Left ventricle myocardium superior (tissue), 1 donor: Measurements from ENCODE around the gene BCR. TPM values are rescaled to one million over a fixed set of nuclear protein-coding genes. Genes with fewer than 3 reads are reported as not detected.

Source experiments
- ATAC-seq: fragments of 200-7000 bp; cut with Tn5 transposase; one replicate; pipeline ENCODE4 v1.9.1; 2020; ENCODE audit warnings: mild to moderate bottlenecking, moderate library complexity
- DNase-seq: peaks from one replicate; pipeline ENCODE4 v3.0.0-alpha.2; 2020
- intact Hi-C: fragments of 100-400 bp; cut with micrococcal nuclease; formaldehyde crosslinking; loops from one replicate; pipeline ENCODE4 v1.11.0; 2022
- total RNA-seq: library from RNA; stranded (reverse); fragmentation: NEBNext Ultra II Directional; extraction: Animal tissue kit (Norgen Biotek cat#: 25700); gene quantifications from one replicate; pipeline ENCODE4 v1.2.1, GENCODE V29; 2021
- donor health status: DM: no; HTN: yes; CAD: no; lungs with severe emphysema.

Gene BCR
- total RNA-seq, 1 donor from 2014 or later, result 25.0 TPM

DNA sequence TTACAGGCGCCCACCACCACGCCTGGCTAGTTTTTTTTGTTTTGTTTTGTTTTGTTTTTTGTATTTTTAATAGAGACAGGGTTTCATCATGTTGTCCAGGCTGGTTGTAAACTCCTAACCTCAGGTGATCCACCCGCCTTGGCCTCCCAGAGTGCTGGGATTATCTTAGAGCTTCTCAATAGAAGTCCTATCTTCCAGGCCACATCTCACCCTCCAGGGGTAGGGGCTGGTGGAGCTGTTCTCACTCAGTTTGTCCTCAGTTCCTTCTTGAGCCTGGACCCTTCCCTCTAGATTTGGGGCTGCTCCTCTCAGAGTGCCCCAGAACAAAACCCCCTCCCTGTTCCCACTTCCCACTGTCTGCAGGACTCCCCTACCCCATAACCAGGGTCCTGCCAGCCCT lies 31.3 kb downstream of the BCR start:
- intact Hi-C loops, result no loop called here
- no peak for ATAC-seq
- DNase-seq, result no peak

DNA sequence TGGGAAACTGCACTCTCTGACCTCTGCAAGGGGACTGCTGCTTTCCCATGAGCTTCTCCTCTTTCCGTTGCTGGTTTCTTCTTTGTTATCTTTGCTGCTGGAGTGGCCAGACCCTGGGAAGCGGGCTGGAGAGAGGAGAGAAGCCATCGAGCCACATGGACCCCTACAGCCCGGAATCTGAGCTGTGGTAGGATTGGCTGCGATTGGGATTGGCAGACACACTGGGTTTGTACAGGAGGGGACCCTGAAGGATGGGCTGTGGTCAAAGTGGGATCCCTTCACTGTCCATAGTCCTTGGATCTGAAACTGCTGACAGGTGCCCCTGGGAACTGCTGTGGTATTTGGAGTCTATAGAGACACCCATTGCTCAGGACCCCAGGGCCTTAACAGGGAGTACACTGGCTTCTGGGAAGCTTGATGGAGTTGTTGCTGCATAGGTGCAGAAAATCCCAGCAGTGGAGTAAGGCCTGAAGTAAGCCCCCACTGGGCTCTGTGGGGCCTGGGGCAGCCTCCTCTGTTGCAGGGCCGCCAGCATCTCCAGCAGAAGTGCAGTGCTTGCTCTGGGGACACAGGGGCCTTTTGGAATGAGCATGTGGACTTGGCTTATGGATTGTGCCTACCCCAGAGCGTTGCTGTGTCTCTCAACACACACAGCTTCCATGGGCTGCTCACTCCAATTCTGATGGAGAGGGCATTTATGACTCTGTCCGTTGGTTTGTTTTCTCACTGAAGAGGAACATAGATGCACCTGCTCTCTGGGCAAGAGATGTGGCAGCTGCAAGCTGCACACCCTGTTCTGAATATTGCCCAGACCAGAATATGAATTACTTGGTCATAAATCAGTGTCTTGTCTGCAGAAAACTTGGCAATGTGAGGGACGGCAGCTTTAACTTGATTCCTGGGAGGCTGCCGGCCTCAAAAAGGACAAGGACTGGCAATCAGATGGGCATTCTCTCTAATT lies 32.0 kb downstream of the BCR start:
- no peak for ATAC-seq
- intact Hi-C loops, result no loop called here
- no peak for DNase-seq

DNA sequence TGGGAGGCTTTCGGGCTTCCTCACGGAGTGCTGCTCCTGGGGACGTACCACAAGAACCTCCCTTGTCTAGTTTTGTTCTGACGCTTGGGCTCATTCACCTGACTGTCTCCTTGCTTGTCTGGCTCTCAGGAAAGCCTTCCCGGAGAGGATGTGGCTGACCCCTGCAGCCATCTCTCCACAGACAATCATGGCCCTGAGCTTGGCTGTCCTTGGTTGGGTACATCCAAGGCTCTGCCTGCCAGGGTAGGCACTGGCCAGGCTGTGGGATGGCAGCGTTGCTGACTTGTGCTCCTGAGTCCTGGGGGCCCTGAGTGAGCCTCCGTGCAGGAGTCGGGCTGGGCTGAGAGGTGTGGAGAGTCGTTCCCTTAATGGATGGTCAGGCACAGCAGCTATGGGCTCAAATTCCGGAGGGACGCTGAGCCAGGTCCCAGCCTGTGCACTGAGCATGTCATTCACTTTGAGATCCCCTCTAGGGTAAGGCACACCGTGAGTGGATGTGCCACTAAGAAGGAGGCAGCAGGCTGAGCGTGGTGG lies 32.8 kb downstream of the BCR start:
- ATAC-seq (no peak), DNase-seq (no peak)
- intact Hi-C loops, result no loop called here

DNA sequence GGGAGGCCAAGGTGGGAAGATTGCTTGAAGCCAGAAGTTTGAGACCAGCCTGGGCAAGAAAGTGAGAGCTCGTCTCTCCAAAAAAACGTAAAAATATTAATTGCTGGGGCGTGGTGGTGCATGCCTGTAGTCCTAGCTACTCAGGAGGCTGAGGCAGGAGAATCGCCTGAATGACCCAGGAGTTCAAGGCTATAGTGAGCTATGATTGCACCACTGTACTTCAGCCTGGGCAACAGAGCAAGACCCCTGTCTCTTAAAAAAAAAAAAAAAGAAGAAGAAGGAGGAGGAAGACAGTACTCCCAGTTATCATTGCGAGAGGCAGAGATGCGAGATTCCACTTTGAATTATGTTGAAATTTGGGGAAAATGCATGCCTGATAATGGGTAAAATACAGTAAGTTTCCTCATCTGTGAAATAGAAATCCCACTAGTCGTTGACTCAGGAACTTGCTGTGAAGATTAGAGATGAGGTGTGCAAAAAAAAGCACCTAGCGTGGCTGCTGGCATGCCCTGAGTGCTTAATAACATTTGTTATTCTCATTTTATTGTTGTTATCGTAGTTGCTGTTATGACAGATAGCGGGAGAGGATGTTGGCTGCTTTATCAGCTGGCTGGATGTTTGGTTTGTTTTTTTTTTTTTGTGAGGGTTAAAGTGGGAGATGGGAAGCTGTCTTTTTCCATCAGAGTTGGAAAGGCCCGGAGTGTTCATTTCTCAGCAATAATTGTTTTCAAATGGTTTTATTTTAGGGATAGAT lies 33.4 kb downstream of the BCR start:
- intact Hi-C loops, result no loop called here
- DNase-seq (no peak), ATAC-seq (no peak)

DNA sequence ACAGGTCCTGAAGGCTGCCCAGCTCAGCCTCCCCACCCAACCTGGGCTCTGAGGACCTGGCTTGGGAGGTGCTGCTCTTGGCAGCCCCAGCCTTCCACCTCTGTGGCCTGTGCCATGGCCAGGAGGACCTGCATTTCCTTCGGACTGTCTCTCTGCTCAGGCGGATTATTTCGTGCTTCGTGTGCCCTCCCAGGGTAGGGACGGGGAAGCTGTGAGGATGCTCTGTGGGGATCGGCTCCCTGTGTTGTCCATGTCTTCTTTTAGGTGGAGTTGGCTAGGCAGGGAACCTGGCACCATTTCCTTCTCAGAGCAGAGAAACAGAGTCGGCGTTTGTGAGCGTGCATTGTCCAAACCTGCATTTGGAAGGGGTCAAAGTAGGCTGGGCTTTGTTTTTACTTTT lies 34.1 kb downstream of the BCR start:
- DNase-seq (no peak), ATAC-seq (no peak)
- intact Hi-C loops, result no loop called here

DNA sequence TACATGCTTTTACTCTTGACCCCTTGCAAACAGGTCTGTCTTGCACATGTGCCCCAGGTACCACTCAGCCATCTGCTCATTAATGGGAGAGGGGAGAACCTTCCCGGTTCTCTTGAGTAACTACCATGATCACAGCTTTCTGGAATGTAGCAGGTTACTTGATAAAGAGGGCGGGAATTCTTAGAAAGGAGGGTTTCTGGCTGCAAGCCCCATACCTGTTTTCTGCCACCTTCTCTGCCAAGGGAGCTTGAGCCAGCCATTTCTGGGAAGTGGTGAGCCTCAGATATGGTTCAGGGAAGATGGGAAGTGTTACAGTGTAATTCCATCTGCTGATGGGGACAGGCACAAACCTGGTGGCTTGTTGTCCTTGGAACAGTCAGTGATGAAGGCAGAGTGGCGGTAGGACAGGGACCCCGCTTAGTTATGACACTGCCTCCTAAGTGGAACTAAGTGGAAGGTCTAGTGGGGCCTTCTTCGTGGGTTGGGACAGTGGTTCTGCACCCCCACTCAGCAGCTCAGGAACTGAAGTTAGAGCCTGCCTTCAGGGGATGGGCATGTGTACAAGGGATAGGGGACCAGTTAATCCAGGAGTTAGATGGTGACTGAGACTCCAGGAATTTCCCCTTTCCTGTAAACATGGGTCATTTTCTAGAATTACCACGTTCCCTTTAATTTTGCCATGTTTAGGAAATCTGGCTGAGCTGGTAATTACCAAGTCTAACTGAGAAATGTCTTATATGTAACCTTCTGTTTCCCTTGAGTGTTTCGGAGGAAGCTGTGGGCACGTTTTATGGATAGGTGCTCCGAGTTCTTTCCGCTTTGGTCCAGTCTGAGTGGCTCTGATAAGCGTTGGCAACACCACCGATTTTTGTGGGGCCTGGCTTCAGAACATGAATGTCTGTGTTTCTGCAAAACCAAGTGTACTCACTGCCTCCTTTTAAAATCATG lies 35.3 kb downstream of the BCR start:
- ATAC-seq, result peak; percentile 49
- intact Hi-C loops, result no loop called here
- no peak for DNase-seq

DNA sequence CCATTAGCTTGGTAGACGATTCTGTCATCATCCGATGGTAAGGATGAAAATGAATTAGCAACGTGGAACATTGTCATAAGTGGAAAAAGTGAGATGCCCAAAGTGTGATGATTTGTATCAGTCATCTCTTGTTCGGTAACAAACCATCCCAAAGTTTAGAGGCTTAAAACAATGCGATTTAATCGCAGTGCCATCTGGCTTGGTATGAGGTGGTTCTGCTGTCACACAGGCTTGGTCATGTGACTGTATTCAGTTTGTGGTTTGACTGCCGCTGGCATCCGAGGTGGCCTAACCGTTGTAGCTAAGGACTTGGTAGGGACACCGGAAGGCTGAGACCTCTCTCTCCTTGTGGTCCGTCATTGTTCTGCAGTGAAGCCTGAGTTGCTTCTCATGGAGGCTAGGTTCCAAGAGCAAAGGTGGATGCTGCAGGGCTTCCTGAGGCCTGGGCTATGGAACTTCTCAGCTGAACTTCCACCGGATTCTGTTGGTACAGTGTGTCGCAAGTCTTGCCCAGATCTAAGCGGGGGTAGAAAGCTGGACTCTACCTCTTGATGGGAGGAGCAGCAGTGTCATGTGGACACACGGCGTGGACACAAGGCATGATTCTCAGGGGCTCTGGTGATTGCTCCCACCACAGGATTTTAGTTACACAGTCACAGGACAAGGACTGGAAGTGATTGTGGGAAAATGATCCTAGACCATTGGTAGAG lies 36.3 kb downstream of the BCR start:
- DNase-seq, result no peak
- ATAC-seq, result no peak
- intact Hi-C loops, result no loop called here

DNA sequence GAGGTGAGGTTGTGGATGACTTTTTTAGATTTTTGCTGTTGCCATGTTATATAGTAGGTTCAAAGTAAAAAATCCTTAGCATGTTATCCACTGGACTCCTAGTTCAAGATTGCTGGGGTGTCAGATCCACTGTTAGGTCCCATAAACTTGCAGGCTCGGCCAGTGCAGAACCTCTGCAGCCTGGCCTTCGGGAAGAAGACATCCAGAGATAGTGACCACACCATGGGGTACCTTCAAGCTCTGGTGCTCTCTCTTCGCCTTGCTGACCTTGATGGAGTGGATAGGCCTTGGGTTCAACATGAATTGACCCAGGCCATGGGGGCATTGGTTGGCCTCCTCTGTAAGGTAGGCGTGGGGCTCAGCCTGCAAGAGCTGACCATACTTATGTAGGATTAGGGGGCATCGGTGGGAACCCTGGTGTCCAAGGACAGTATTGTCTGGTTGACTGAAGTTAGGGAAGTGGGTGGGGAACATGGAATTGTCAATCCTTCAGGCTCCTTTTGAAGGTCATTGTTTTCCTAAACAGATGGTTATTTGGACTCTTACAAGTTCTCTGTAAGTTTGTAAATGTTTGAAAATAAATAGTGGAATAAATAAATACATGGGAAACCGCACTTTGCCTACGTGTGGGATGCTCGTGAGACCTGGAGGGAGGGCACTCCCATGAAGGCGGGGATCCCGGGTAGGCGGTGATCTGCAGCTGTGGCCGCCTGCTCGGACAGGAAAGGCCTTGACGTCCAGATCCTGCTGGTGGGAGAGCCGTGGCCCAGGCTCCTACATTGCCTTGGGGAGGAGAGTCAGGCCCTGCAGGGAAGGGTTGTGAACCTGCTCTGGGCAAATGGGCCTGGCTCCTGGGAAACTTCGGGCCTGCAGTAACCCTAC lies 37.1 kb downstream of the BCR start:
- intact Hi-C loops, result no loop called here
- ATAC-seq, result peak; percentile 23
- peak; percentile 58 for DNase-seq

DNA sequence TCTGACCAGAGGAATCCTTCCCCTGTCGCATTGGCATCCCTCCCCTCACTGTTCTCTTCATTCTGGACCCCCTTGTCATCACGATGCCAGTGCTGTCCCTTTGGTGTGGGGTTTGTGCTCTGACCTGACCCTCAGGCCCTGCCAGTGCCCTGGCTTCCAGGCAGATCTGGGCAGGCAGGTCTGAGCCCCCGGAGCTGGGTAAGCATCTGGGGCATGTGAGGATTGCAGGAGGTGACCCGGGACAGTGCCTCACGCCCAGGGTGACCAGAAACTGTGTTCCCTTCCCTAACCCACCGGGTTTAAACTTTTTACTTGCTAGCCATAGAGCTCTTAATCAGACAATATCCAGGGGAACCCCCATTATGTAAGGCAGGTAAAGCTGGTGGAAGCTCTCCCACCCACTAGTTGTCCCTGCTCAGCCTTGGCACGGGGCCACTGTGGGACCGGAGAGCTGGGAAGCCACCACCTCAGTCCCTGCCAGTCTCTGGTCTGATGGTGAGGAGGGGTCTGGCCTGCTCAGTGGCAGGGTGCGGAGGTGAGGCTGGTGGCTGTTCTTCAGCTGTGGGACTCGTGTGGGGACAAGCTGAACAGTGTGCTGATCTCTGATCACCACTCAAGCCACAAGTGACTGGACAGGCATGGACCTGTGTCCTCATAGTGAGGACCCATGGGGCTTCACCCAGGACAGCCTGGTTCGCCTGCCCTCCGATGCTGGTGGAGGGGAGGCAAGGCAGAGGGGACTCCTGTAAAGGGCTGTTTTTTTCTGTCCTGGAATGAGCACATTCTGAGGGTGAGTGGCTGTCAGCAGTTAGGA lies 38.0 kb downstream of the BCR start:
- DNase-seq, result peak; percentile 39
- intact Hi-C loops, result no loop called here

DNA sequence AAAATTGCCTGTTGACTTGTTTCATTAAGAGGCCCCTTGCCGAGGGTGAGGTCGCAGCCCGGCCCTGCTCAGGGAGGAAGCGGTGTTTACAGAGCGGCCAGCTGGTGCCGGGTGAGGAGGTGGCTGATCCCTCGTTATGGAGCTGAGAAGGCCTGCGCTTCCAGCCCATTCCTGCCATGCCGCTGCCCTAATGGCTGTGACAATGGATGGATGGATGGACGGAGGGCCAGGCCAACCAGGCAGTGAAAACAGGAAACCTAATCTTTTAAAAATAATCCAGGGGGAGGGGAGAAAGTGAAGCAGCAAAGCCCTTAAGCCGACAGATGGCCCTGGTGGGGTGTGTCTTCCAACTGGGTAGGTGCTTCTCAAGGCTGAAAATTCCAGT lies 38.5 kb downstream of the BCR start:
- intact Hi-C loops, result no loop called here
- DNase-seq, result peak; percentile 70
- peak; percentile 47 for ATAC-seq

More for the DNA sequence above, 38.0 kb downstream of the BCR start:
- no peak for ATAC-seq

DNA sequence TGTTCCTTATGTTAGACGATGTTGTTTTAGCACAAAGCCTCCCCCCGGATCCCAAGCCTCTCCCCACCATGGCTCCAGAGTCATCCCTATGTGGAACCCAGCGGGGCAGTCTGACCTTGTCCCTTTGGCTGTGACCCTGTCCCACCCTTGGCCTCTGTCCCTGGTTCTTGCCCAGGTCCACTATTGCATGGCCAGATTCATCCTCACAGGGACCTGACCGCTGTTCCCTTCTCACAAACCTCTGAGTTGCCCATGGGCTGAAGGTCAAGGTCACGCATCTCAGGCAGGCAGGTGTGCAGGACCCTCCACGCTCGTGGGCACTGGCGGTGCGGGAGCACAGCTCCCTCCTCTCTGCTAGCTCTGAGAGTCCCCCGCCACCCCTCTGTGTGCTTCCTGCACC lies 39.0 kb downstream of the BCR start:
- intact Hi-C loops, result no loop called here
- DNase-seq (no peak), ATAC-seq (no peak)

DNA sequence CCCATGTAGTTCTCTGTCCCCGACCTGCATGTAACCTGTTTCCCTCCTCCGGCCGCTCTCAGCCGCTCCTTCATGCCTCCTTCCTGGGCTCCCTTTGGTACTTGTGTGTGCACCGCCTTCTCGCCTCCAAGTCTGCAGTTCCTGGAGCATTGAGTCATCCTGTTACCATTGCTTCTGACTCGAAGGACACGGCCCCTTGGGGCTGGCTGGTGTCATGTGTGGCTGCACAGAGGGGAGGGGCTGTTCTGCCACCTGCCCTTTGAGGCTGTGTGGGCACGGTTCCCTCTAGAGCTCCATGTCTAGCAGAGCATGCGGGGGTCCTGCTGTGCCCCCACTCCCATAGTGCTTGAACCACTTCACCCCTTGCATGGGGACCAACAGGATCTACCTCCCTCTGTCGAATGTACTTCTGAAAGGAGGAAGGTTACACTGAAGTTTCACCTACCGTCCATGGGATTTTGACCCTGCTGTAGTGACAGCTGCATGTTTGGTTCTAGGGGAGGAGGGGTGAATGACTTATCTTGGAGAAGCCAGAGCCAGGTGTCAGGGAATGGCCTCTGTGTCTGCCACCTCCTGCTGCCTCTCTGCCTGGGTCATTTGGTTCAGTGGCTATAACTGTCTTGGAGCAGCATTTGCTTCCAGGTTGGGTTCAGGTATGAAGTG lies 39.6 kb downstream of the BCR start:
- no peak for ATAC-seq
- peak; percentile 39 for DNase-seq
- intact Hi-C loops, result no loop called here

DNA sequence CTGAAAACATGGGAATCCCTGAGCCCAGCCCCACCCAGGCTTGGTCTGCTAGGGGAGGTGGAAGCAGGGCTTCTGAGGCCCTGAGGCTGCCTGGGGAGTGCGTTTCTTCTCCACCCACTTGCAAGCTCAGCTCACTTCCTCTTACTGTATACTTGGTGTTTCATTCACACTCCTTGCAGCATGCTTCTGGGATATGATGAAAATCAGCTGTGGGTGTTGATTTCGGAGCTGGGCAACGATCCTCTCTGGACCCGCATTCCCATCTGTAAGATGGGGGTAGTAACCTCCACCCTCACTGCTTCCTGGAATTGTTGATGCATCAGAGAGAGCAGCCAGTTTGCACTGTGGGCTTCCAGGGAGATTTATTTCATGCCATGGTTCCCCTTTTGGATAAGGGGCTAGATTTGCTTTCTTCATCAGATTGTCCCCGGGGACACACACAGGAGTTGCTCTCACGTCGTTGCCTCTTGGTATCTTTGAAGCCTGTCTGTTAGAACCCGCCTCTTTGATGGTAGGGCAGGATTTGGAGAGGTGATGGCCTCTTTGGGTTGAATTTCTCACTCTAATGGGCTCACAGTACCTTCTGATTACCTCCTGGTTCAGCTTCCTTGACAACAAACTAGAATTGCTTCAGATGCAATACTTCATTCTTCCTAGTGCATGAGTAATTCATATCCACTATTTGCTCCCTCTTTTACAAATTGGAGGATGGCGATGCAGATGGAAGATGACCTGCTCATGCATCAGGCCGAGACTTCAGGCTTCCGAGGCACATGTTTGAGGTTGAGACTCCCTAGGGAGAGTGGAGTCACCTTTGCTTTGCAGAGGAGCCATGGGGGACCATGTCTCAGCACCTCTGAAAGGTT lies 40.4 kb downstream of the BCR start:
- intact Hi-C loops, result no loop called here
- ATAC-seq (peak; percentile 26), DNase-seq (peak; percentile 45)

DNA sequence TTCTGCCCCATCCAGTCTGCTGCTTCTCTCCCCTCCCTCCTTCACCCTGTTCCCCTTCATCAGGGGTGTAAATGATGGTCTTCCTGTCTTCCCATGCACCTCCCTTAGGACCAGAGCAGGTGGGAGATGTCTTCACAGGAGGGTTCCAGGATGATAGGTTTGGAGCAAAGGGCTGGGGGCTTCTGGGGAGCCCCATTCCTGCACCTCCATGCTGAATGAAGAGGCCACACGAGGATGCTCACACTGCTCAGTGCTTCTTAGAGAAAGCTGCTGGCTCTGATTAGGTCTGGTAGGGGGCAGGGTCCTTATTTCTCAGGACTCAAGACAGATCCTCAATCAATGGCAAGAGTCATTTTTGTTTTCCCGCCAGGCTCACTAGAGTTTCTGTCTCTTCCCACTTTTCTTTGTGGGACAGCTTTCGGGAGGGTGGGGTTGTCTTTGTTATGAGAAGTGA lies 41.1 kb downstream of the BCR start:
- intact Hi-C loops, result no loop called here
- ATAC-seq, result no peak

More for the DNA sequence above, 41.1 kb downstream of the BCR start:
- no peak for DNase-seq
